HL-60 (cell line): ENCODE results near the gene MEIKIN.

Experiments used
- DNase-seq, 2 experiments: peaks; one replicate each; pipeline ENCODE4 v3.0.0-alpha.2; 2010 to 2020; ENCODE audit warnings: low read depth in 1 of 2, low spot score in 1 of 2
- H3K27ac ChIP-seq: fragments of 250-450 bp; sonication (Bioruptor Pico); replicated peaks from 2 replicates; pipeline ENCODE4 v1.5.1; 2020; ENCODE audit warnings: mild to moderate bottlenecking, moderate library complexity
- H3K27me3 ChIP-seq: fragments of 250-450 bp; sonication (Bioruptor Pico); 2 replicates; pipeline ENCODE4 v1.5.1; 2021; ENCODE audit warnings: mild to moderate bottlenecking, moderate library complexity; ENCODE audit not compliant: insufficient read depth, poor library complexity, severe bottlenecking
- H3K4me3 ChIP-seq: replicated peaks from 2 replicates; pipeline ENCODE4 v1.5.1; 2011; ENCODE audit warnings: mild to moderate bottlenecking, control low read depth, low read length; ENCODE audit not compliant: insufficient read depth
- CTCF ChIP-seq: IDR thresholded peaks from one replicate; pipeline ENCODE4 v1.5.1; 2011; ENCODE audit warnings: low read length, control low read depth, inconsistent platforms; ENCODE audit not compliant: insufficient read depth
- GABPA ChIP-seq: IDR thresholded peaks from 2 replicates; pipeline ENCODE4 v1.6.1; 2012; ENCODE audit warnings: low read depth
- POLR2AphosphoS5 ChIP-seq: IDR thresholded peaks from 2 replicates; pipeline ENCODE4 v1.6.1; 2012; ENCODE audit warnings: low read depth
- REST ChIP-seq: IDR thresholded peaks from 2 replicates; pipeline ENCODE4 v1.6.1; 2012; ENCODE audit warnings: low read depth; ENCODE audit not compliant: insufficient replicate concordance
- SPI1 ChIP-seq: IDR thresholded peaks from 2 replicates; pipeline ENCODE4 v1.6.1; 2012; ENCODE audit warnings: low read depth, mild to moderate bottlenecking, borderline replicate concordance

The MEIKIN gene

GRCh38 chr5:131757830-131758519, 187.5 kb downstream of the MEIKIN start:
- Histone ChIP-seq H3K4me3 (no peak overlapping the region), H3K27ac (no peak overlapping the region), H3K27me3 (no peaks in the 10 kb centered on the region)
- DNase-seq, result no peak
- no peak for TF ChIP-seq CTCF
- TF ChIP-seq REST, result no peak
- no peak for TF ChIP-seq SPI1
- no peak for TF ChIP-seq GABPA
- TF ChIP-seq POLR2AphosphoS5, result no peak
